ENCODE measurements around the gene DBF4B.

The DBF4B gene

DNA sequence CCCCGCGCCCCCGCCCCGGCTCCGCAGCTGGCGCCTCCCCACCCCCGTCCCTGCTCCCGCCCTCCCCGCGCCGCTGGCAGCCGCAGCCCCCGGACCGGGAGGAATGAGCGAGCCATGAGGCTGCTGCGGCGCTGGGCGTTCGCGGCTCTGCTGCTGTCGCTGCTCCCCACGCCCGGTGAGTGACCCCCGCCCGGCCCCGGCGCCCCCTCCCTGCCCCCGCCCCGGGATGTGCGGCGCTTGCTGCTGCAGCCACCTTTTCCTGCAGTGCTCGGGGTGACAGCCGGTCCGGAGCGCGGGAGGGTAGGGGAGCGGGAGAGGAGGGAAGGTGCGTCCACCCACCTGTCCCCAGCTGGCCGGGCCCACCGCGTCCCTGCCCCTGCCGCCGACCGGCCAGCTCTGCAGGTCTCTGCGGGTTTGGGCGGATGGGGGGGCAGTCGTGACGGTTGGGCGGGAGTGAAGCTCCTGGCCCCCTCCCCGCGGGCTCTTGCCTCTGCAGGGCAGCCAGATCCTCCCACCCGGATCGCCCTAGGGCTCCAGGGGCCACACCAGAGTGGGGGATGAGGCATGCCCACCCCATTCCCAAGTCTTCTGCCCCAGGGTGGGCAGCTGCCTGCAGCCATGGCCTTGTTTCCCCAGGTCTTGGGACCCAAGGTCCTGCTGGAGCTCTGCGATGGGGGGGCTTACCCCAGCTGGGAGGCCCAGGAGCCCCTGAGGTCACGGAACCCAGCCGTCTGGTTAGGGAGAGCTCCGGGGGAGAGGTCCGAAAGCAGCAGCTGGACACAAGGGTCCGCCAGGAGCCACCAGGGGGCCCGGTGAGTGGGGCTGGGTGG is 50.8 kb downstream of the DBF4B start:
- peak overlapping the region; percentile 13 for H3K4me3 ChIP-seq (ENCODE audit: low read depth, low read length)

DNA sequence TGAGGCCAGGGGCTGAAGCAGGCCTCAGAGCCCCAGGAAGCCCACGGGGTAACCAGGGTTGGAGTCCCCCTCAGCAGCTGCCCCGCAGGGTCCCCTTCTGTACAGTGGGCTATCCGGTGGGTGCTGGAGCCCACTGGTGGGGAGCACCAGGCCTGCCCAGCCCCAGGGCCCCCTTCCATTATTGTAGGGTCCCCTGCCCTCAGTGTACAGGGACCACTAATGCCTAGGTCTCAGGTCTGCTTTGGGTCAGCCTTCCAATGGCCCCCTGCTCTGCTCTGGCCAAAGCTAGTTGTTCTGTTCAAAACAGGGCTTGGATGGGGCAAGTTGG is 51.4 kb downstream of the DBF4B start:
- no peak overlapping the region for H3K4me3 ChIP-seq (ENCODE audit: low read depth, low read length)

DNA sequence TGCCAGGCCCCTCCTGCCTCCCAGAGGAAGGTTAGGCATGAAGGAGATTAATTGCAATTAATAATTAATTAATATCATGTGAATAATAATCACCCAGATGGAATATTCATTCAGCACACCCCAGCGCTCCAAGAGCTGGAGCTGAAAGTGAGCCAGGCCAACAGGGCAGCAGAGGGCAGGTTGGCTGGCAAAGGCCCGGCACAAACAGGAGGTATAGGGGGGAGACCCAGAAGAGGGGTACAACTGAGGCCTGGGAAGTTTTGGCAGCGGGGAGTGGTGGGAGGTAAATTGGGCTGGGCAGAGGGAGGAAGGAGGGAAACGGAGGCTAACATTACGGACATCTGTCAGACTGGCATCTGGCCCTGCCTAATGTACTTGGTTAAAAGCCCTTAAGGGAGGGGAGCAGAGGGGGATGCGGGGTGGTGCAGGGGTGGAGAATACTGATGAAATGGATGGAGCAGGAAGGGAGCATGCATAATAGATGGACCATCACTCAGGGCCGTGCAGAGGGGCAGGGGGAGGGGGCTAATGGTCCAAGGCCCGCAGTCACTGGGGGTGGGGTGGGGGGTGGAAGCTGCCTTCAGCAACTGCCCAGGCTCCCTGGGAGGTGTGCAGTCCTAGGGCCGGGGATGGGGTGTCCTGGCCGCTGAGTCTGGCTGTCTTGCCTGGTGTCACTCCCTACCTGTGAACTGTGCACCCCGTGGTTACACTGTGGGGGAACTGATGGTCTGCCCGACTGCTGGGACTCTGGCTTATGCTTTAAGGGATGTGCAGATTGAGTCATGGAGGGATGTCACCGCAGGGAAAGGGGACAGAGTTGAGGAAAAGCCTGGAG is 52.2 kb downstream of the DBF4B start:
- no peak overlapping the region for H3K4me3 ChIP-seq (ENCODE audit: low read depth, low read length)

- H3K4me3 ChIP-seq (ENCODE audit: low read depth, low read length), result no peak overlapping the region
Observed at GRCh38 chr17:44761932-44762810, 53.7 kb downstream of the DBF4B start.

DNA sequence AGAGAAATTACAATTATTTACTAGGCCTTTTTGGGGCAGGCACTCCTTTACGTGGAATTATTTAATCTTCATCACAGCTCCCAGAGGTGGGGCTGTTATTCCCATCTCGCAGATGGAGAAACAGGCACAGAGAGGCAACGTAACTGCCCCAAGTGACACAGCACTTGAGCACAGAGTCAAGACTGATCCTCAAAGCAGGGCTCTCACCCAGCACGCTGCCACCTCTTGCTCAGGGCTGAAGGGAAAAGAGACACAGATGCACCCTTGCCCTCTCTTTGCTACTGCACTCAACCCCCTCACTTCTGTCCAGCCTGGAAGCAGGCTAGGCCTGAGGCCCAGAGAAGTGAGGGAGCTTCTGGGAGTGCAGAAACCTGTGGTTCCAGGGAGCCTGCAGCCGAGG is 54.7 kb downstream of the DBF4B start:
- H3K4me3 ChIP-seq (ENCODE audit: low read depth, low read length), result no peak overlapping the region

GRCh38 chr17:44765965-44766364 is 57.5 kb downstream of the DBF4B start:
- H3K4me3 ChIP-seq (ENCODE audit: low read depth, low read length), result no peak overlapping the region

GRCh38 chr17:44766409-44767038 is 58.1 kb downstream of the DBF4B start:
- H3K4me3 ChIP-seq (ENCODE audit: low read depth, low read length), result no peak overlapping the region

DNA sequence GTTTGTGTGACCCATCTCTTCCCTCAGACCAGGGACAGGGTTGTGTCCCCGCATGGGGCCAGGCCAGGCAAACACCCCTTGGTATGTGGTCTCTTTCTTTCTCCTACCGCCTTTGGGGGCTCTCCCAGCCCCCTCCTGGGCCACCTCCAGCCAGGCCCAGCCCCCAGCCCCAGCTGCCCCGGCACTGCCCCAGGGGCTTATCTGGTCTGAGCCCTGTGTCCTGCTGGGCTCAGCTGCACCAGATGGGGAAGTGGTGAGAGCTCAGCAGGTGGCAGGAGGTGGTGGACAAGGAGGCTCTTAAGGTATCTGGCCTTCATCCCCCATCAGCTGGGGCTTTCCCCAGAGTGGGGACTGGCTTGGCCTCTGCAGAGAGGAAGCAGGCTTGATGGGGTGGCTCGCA is 59.0 kb downstream of the DBF4B start:
- no peak overlapping the region for H3K4me3 ChIP-seq (ENCODE audit: low read depth, low read length)

- H3K4me3 ChIP-seq (ENCODE audit: low read depth, low read length), result no peak overlapping the region
Observed at GRCh38 chr17:44768505-44769142, 60.2 kb downstream of the DBF4B start.

- no peak overlapping the region for H3K4me3 ChIP-seq (ENCODE audit: low read depth, low read length)
Observed at GRCh38 chr17:44769230-44769629, 60.8 kb downstream of the DBF4B start.

GRCh38 chr17:44769647-44770084 is 61.2 kb downstream of the DBF4B start:
- no peak overlapping the region for H3K4me3 ChIP-seq (ENCODE audit: low read depth, low read length)

GRCh38 chr17:44770166-44770925 is 61.9 kb downstream of the DBF4B start:
- no peak overlapping the region for H3K4me3 ChIP-seq (ENCODE audit: low read depth, low read length)

DNA sequence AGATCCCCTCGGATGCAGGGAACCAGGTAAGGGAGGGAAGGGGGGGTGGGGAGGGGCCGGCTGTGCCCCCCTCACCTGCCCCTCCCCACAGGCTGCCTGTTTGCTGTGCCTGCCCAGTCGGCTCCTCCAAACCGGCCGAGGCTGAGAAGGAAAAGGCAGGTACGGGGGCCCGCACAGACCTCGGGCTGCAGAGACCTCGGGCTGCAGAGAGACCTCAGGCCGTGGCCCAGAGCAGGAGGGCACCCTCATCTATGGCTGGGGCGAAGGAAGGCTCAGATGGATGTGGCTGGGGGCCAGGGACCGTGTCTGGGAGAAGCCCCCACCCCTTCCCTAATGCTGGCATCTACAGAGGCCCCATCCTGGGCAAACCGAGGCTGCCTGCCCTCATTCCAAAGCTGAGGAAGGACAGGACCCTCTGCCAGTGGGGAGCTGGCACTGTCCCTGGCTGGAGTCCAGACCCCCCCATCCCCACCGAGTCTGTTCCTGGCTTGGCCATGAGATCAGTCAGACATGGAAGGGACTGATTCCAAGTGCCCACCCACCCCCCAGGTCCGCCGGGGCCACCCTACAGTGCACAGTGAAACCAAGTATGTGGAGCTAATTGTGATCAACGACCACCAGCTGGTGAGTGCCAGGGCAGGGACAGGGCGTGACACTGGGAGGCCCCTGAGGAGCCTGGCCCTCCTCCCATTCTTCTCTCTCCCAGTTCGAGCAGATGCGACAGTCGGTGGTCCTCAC is 64.0 kb downstream of the DBF4B start:
- no peak overlapping the region for H3K4me3 ChIP-seq (ENCODE audit: low read depth, low read length)

DNA sequence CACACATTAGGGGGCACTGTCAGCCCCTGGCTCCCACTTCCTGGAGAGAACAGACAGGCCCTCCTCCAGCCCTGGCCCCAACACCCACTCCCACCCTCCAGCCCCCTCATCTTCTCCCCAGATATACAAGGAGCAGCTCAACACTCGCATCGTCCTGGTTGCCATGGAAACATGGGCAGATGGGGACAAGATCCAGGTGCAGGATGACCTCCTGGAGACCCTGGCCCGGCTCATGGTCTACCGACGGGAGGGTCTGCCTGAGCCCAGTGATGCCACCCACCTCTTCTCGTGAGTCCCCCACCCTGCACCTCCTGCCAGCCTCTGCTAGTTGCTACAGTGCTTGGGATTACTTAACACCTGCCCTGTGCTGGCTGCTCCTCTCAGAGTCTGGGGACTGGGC is 64.7 kb downstream of the DBF4B start:
- no peak overlapping the region for H3K4me3 ChIP-seq (ENCODE audit: low read depth, low read length)

DNA sequence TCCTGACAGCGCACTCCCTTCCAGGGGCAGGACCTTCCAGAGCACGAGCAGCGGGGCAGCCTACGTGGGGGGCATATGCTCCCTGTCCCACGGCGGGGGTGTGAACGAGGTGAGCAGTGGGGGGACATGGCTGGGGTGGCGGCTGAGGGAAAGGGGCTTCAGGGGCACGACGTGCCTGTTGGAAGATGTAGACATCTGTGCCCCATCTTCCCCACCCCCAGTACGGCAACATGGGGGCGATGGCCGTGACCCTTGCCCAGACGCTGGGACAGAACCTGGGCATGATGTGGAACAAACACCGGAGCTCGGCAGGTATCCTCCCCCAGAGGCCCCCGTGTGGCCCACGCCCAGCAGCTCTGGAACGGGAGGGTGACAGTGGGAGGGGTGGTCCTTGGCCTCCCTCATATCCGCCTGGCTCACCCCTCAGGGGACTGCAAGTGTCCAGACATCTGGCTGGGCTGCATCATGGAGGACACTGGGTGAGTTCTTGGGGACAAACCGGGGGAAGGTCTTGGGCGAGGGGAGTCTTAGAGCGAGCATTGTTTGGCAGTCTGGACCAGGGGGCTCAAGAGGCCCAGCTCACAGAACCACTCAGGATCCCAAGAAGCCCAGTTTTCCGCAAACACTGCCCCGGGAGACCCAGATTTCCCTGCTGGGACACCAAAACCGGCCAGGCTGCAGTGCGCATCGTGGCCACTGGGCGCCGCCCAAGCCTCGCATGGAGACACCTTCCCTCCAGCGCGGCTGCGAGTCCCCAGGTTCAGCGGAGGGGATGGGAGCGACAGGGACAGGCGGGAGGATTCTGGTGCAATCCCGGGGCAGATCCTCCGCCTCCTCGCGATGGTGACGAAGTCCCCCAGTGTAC is 66.0 kb downstream of the DBF4B start:
- H3K4me3 ChIP-seq (ENCODE audit: low read depth, low read length), result peak overlapping the region; percentile 59

- H3K4me3 ChIP-seq (ENCODE audit: low read depth, low read length), result peak overlapping the region; percentile 59
Observed at GRCh38 chr17:44775136-44775837, 66.8 kb downstream of the DBF4B start.
